OCI-LY7 (cell line): ENCODE data around the gene ABCC11. TPM values are rescaled to one million over a fixed set of nuclear protein-coding genes. Genes with fewer than 3 reads are reported as not detected.

Experiments used
- BruUV-seq: library from RNA; stranded (reverse); fragments of 400-500 nt; replicated peaks from 2 replicates; lab custom pipeline; 2021; lab: Mats Ljungman, UMichigan
- CTCF ChIA-PET: fragments of 300-600 bp; sonication (Branson Sonifier 250); formaldehyde crosslinking; loops from one replicate; lab custom pipeline; 2022; ENCODE audit warnings: antibody characterized with exemption; ENCODE audit not compliant: unreplicated experiment; lab: Charles Lee
- POLR2A ChIA-PET: fragments of 300-600 bp; sonication (Branson Sonifier 250); formaldehyde crosslinking; loops from one replicate; lab custom pipeline; 2022; ENCODE audit warnings: antibody characterized with exemption; lab: Charles Lee
- DNase-seq: peaks from one replicate; pipeline ENCODE4 v3.0.0-alpha.2; 2015; ENCODE audit warnings: low spot score
- H2AFZ ChIP-seq: fragments of 200-600 bp; sonication (generic), shearing (Covaris generic); 2 replicates; pipeline ENCODE4 v1.6.1; 2014; ENCODE audit warnings: mild to moderate bottlenecking, antibody characterized with exemption, low read length, moderate library complexity
- H3K27ac ChIP-seq: fragments of 200-600 bp; sonication (generic); 2 replicates; pipeline ENCODE4 v1.5.1; 2014; ENCODE audit warnings: mixed run types, low read depth, mild to moderate bottlenecking, moderate library complexity, low read length, inconsistent platforms; ENCODE audit not compliant: poor library complexity, severe bottlenecking
- H3K36me3 ChIP-seq: fragments of 200-600 bp; sonication (generic); 2 replicates; pipeline ENCODE4 v1.6.1; 2014; ENCODE audit warnings: mild to moderate bottlenecking, antibody characterized with exemption, low read length, moderate library complexity, mixed read lengths; ENCODE audit not compliant: insufficient read depth
- H3K4me1 ChIP-seq: fragments of 200-600 bp; sonication (generic); 2 replicates; pipeline ENCODE4 v1.5.1; 2014; ENCODE audit warnings: mild to moderate bottlenecking, low read length; ENCODE audit not compliant: insufficient read depth, poor library complexity, severe bottlenecking
- H3K4me2 ChIP-seq: fragments of 200-600 bp; sonication (generic); 2 replicates; pipeline ENCODE4 v1.6.1; 2014; ENCODE audit warnings: mild to moderate bottlenecking, low read length
- H3K4me3 ChIP-seq: fragments of 200-600 bp; sonication (generic); 2 replicates; pipeline ENCODE4 v1.5.1; 2014; ENCODE audit warnings: mild to moderate bottlenecking, low read depth, low read length; ENCODE audit not compliant: poor library complexity, severe bottlenecking
- H3K79me2 ChIP-seq: fragments of 200-600 bp; sonication (generic); 2 replicates; pipeline ENCODE4 v1.6.1; 2016; ENCODE audit warnings: low read depth, mild to moderate bottlenecking, low read length, moderate library complexity, mixed read lengths; ENCODE audit not compliant: insufficient read depth
- H3K9me2 ChIP-seq: fragments of 200-600 bp; sonication (generic); 2 replicates; pipeline ENCODE4 v1.6.1; 2016; ENCODE audit warnings: mild to moderate bottlenecking, low read length, mixed read lengths; ENCODE audit not compliant: insufficient read depth
- H3K9me3 ChIP-seq: fragments of 200-600 bp; sonication (generic); 2 replicates; pipeline ENCODE4 v1.6.1; 2014; ENCODE audit warnings: mild to moderate bottlenecking, mixed run types, low read length, mixed read lengths
- H4K20me1 ChIP-seq: fragments of 200-600 bp; sonication (generic); 2 replicates; pipeline ENCODE4 v1.6.1; 2014; ENCODE audit warnings: mild to moderate bottlenecking, antibody characterized with exemption, low read length, moderate library complexity, mixed read lengths; ENCODE audit not compliant: insufficient read depth
- CTCF ChIP-seq: fragments of 200-600 bp; sonication (generic); conservative IDR thresholded peaks from 2 replicates; pipeline ENCODE4 v1.5.1; 2014; ENCODE audit warnings: mild to moderate bottlenecking, antibody characterized with exemption, low read length, moderate library complexity, mixed read lengths
- EZH2phosphoT487 ChIP-seq: fragments of 200-600 bp; sonication (generic); IDR thresholded peaks from 2 replicates; pipeline ENCODE4 v1.6.1; 2018; ENCODE audit warnings: low read depth, borderline replicate concordance, mild to moderate bottlenecking, mixed run types, antibody characterized with exemption, low read length, moderate library complexity, mixed read lengths
- intact Hi-C: fragments of 100-400 bp; cut with micrococcal nuclease; formaldehyde crosslinking; loops from one replicate; pipeline ENCODE4 v1.10.0; 2022; ENCODE audit not compliant: unreplicated experiment
- total RNA-seq, 2 experiments: library from RNA; depleted of rRNA in 1 of 2; stranded (reverse); fragments of >200 nt in 1 of 2; shearing (Covaris generic) in 1 of 2; gene quantifications; 2 replicates each; pipeline ENCODE4 v1.2.3, GENCODE V29; 2014 to 2022

The ABCC11 gene
- total RNA-seq, 2 experiments from 2014 or later = 0.10 TPM; not detected in 1

DNA sequence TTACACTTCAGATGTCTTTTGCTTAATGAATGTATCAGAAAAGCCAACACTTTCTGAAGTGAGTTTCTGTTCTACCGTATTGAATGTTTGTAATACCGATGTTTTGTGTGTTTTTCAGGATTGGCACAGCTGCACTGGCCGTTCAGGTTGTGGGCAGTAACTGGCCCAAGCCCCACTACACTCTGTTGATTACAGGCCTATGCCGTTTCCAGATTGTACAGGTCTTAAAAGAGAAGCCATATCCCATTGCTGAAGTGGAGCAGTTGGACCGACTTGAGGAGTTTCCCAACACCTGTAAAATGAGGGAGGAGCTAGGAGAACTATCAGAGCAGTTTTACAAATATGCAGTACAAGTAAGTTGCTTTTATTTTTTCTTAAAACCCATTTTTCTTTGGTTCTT lies 4.7 kb upstream of the ABCC11 start:
- Histone ChIP-seq H3K9me2 (no peaks in the 10 kb centered on the region), H3K79me2 (no peaks in the 10 kb centered on the region), H3K36me3 (peaks cover 16% of the 10 kb centered on the region; the same call in 1 of the 2 replicates), H3K9me3 (no peaks in the 10 kb centered on the region), H3K4me1 (no peaks in the 10 kb centered on the region), H4K20me1 (no peaks in the 10 kb centered on the region), H3K27ac (no peak overlapping the region), H3K4me3 (no peak overlapping the region), H2AFZ (no peak overlapping the region), H3K4me2 (no peak overlapping the region)
- DNase-seq = no peak
- intact Hi-C loops = no loop called here
- BruUV-seq = no TSS peak
- TF ChIP-seq CTCF = no peak
- no peak for TF ChIP-seq EZH2phosphoT487
- ChIA-PET POLR2A (interaction anchor here (0.6 kb wide), 1 partner anchor 1205 kb away, joined by 3 read pairs; no protein-coding TSS in a partner anchor), CTCF (no interaction called here)

GRCh38 chr16:48250520-48251278 lies 3.4 kb upstream of the ABCC11 start:
- no peak for TF ChIP-seq EZH2phosphoT487
- TF ChIP-seq CTCF = no peak
- Histone ChIP-seq H3K9me2 (no peaks in the 10 kb centered on the region), H3K9me3 (no peaks in the 10 kb centered on the region), H3K4me3 (no peak overlapping the region), H4K20me1 (no peaks in the 10 kb centered on the region), H3K36me3 (peaks cover 16% of the 10 kb centered on the region; the same call in 1 of the 2 replicates), H3K27ac (no peak overlapping the region), H3K4me2 (no peak overlapping the region), H3K79me2 (no peaks in the 10 kb centered on the region), H2AFZ (no peak overlapping the region), H3K4me1 (no peaks in the 10 kb centered on the region)
- BruUV-seq = no TSS peak
- intact Hi-C loops = no loop called here
- no peak for DNase-seq
- CTCF ChIA-PET = no interaction called here
- POLR2A ChIA-PET = interaction anchor here (0.7 kb wide), 1 partner anchor 595 kb away, joined by 4 read pairs; no protein-coding TSS in a partner anchor

GRCh38 chr16:48246066-48246465 lies 1.3 kb downstream of the ABCC11 start:
- Histone ChIP-seq H3K79me2 (no peaks in the 10 kb centered on the region), H3K36me3 (no peaks in the 10 kb centered on the region), H3K9me3 (no peaks in the 10 kb centered on the region), H3K27ac (no peak overlapping the region), H3K9me2 (no peaks in the 10 kb centered on the region), H3K4me3 (no peak overlapping the region), H4K20me1 (no peaks in the 10 kb centered on the region), H2AFZ (no peak overlapping the region), H3K4me1 (peaks cover 5% of the 10 kb centered on the region), H3K4me2 (peak overlapping the region; percentile 75; the same call in 1 of the 2 replicates)
- TSS peak; percentile 56 for BruUV-seq
- intact Hi-C loops = no loop called here
- ChIA-PET POLR2A (no interaction called here), CTCF (no interaction called here)
- no peak for TF ChIP-seq CTCF
- no peak for TF ChIP-seq EZH2phosphoT487
- DNase-seq = no peak
